WTC11 (cell line): Measurements from ENCODE around the gene STN1.

Experiments used
- CREB1 ChIP-seq: sonication (generic); formaldehyde crosslinking; IDR thresholded peaks from 2 replicates; pipeline ENCODE4 v1.8.0; 2023; ENCODE audit warnings: mild to moderate bottlenecking, missing genetic modification reagents
- FOXK1 ChIP-seq: sonication (generic); formaldehyde crosslinking; IDR thresholded peaks from 2 replicates; pipeline ENCODE4 v1.8.0; 2022; ENCODE audit warnings: mild to moderate bottlenecking, moderate library complexity, missing genetic modification reagents
- GTF2I ChIP-seq: fragments of 250-450 bp; sonication (Bioruptor Pico); conservative IDR thresholded peaks from 2 replicates; pipeline ENCODE4 v1.4.0; 2021; ENCODE audit warnings: mild to moderate bottlenecking
- JUN ChIP-seq: sonication (generic); formaldehyde crosslinking; IDR thresholded peaks from 2 replicates; pipeline ENCODE4 v1.8.0; 2023; ENCODE audit warnings: mild to moderate bottlenecking, missing genetic modification reagents
- NFYB ChIP-seq: sonication (generic); formaldehyde crosslinking; conservative IDR thresholded peaks from 2 replicates; pipeline ENCODE4 v1.8.0; 2022; ENCODE audit warnings: low read depth, missing genetic modification reagents
- SMAD3 ChIP-seq: sonication (generic); formaldehyde crosslinking; IDR thresholded peaks from 2 replicates; pipeline ENCODE4 v1.8.0; 2022; ENCODE audit warnings: missing genetic modification reagents, mild to moderate bottlenecking, borderline replicate concordance
- TEAD4 ChIP-seq: sonication (generic); formaldehyde crosslinking; IDR thresholded peaks from 2 replicates; pipeline ENCODE4 v1.8.0; 2022; ENCODE audit warnings: mild to moderate bottlenecking, missing genetic modification reagents
- ZNF121 ChIP-seq: sonication (generic); formaldehyde crosslinking; IDR thresholded peaks from 2 replicates; pipeline ENCODE4 v1.8.0; 2023; ENCODE audit warnings: missing genetic modification reagents
- ZNF396 ChIP-seq: fragments of 250-450 bp; sonication (Bioruptor Pico); IDR thresholded peaks from 2 replicates; pipeline ENCODE4 v1.8.0; 2021; ENCODE audit warnings: mild to moderate bottlenecking, moderate library complexity, borderline replicate concordance
- TF ChIP-seq, protein P1 (sequence below): fragments of 200-600 bp; IDR thresholded peaks from 2 replicates; pipeline ENCODE4 v1.8.0; 2022; ENCODE audit warnings: antibody characterized with exemption
- TF ChIP-seq, protein P2 (sequence below): sonication (generic); formaldehyde crosslinking; IDR thresholded peaks from 2 replicates; pipeline ENCODE4 v1.8.0; 2022; ENCODE audit warnings: mild to moderate bottlenecking, missing genetic modification reagents
- TF ChIP-seq, protein P3 (sequence below): sonication (generic); formaldehyde crosslinking; IDR thresholded peaks from 2 replicates; pipeline ENCODE4 v1.8.0; 2022; ENCODE audit warnings: missing genetic modification reagents

DNA sequence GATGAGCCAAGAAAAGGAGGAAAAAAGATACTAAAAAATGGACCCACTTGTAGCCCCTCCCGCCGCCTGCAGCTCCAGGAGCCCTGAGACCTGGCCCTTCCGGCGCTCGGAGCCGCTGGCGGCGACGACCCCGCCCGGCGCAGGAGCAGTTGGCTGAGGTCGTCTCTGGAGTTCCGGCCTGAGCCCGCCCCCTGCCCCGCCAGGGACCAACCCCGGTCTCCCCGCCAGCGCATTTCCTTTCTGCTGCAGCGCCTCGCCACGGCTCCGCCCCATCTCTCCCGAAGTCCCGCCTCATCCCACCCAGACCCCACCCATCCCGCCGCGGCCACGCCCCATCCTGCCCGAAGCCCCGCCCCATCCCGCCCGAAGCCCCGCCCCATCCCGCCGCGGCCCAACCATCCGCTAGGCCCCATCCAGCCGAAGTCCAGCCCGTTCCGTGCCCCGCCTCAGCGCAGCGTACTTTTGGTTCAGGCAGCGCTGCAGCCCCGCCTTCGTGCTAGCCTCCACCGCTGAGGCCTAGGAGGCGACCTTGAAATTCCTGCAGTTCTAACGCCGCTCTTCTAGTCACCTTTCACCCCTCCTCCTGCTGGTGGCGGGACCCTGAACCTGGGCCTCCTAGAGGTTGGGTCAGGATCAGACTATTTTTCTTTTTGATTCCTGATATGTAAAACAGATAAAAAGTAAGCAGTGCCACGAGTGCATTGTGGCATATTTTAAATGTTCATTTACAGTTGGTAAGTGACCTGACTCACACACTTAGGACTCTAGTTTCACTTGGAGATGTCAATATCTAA is at the start of gene STN1:
- TF ChIP-seq, protein P1, sequence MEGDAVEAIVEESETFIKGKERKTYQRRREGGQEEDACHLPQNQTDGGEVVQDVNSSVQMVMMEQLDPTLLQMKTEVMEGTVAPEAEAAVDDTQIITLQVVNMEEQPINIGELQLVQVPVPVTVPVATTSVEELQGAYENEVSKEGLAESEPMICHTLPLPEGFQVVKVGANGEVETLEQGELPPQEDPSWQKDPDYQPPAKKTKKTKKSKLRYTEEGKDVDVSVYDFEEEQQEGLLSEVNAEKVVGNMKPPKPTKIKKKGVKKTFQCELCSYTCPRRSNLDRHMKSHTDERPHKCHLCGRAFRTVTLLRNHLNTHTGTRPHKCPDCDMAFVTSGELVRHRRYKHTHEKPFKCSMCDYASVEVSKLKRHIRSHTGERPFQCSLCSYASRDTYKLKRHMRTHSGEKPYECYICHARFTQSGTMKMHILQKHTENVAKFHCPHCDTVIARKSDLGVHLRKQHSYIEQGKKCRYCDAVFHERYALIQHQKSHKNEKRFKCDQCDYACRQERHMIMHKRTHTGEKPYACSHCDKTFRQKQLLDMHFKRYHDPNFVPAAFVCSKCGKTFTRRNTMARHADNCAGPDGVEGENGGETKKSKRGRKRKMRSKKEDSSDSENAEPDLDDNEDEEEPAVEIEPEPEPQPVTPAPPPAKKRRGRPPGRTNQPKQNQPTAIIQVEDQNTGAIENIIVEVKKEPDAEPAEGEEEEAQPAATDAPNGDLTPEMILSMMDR: no peak
- no peak for TF ChIP-seq JUN (CRISPR knock-in tag)
- TF ChIP-seq, protein P2, sequence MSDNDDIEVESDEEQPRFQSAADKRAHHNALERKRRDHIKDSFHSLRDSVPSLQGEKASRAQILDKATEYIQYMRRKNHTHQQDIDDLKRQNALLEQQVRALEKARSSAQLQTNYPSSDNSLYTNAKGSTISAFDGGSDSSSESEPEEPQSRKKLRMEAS (CRISPR knock-in tag): peak; percentile 67; the same call in 1 of the 2 replicates
- TF ChIP-seq CREB1 (CRISPR knock-in tag): no peak
- 0 out of 2 replicates have a peak, but pooled peaks have one; percentile 7 for TF ChIP-seq FOXK1 (CRISPR knock-in tag)
- TF ChIP-seq GTF2I (CRISPR knock-in tag): no peak
- no peak for TF ChIP-seq TEAD4
- TF ChIP-seq, protein P3, sequence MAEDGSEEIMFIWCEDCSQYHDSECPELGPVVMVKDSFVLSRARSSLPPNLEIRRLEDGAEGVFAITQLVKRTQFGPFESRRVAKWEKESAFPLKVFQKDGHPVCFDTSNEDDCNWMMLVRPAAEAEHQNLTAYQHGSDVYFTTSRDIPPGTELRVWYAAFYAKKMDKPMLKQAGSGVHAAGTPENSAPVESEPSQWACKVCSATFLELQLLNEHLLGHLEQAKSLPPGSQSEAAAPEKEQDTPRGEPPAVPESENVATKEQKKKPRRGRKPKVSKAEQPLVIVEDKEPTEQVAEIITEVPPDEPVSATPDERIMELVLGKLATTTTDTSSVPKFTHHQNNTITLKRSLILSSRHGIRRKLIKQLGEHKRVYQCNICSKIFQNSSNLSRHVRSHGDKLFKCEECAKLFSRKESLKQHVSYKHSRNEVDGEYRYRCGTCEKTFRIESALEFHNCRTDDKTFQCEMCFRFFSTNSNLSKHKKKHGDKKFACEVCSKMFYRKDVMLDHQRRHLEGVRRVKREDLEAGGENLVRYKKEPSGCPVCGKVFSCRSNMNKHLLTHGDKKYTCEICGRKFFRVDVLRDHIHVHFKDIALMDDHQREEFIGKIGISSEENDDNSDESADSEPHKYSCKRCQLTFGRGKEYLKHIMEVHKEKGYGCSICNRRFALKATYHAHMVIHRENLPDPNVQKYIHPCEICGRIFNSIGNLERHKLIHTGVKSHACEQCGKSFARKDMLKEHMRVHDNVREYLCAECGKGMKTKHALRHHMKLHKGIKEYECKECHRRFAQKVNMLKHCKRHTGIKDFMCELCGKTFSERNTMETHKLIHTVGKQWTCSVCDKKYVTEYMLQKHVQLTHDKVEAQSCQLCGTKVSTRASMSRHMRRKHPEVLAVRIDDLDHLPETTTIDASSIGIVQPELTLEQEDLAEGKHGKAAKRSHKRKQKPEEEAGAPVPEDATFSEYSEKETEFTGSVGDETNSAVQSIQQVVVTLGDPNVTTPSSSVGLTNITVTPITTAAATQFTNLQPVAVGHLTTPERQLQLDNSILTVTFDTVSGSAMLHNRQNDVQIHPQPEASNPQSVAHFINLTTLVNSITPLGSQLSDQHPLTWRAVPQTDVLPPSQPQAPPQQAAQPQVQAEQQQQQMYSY: no peak
- TF ChIP-seq SMAD3 (CRISPR knock-in tag): no peak
- no peak for TF ChIP-seq NFYB (CRISPR knock-in tag)
- TF ChIP-seq ZNF396: no peak
- no peak for TF ChIP-seq ZNF121 (CRISPR knock-in tag)
